Upper lobe of right lung (tissue), 1 donor: Measurements from ENCODE around the gene ST8SIA2. TPM values are rescaled to one million over a fixed set of nuclear protein-coding genes. Genes with fewer than 3 reads are reported as not detected.
"Not testable (repeated sequence)": the region's sequence is repeated elsewhere in the genome, so short reads cannot be mapped to it uniquely, and the experiment has no call there.

Source experiments
- ATAC-seq: fragments of 200-7000 bp; cut with Tn5 transposase; one replicate; pipeline ENCODE4 v1.9.1; 2020; ENCODE audit warnings: mild to moderate bottlenecking, moderate library complexity
- DNase-seq: peaks from one replicate; pipeline ENCODE4 v3.0.0-alpha.2; 2020
- H3K27ac ChIP-seq: fragments of 200-600 bp; one replicate; pipeline ENCODE4 v1.8.0; 2022
- H3K27me3 ChIP-seq: fragments of 200-600 bp; one replicate; pipeline ENCODE4 v1.8.0; 2022; ENCODE audit warnings: mild to moderate bottlenecking
- H3K36me3 ChIP-seq: fragments of 200-600 bp; one replicate; pipeline ENCODE4 v1.8.0; 2022
- H3K4me1 ChIP-seq: fragments of 200-600 bp; one replicate; pipeline ENCODE4 v1.8.0; 2022
- H3K4me3 ChIP-seq: fragments of 200-600 bp; one replicate; pipeline ENCODE4 v1.8.0; 2022; ENCODE audit warnings: mild to moderate bottlenecking
- H3K9me3 ChIP-seq: fragments of 200-600 bp; one replicate; pipeline ENCODE4 v1.8.0; 2022
- intact Hi-C: fragments of 100-400 bp; cut with DNase I; formaldehyde crosslinking; loops from one replicate; pipeline ENCODE4 v1.11.0; 2022
- total RNA-seq: library from RNA; stranded (reverse); fragmentation: NEBNext Ultra II Directional; extraction: Animal tissue kit (Norgen Biotek cat#: 25700); gene quantifications from one replicate; pipeline ENCODE4 v1.2.1, GENCODE V29; 2021
- TF ChIP-seq, protein P1 (sequence below): fragments of 200-600 bp; IDR thresholded peaks from one replicate; pipeline ENCODE4 v1.8.0; 2022; ENCODE audit warnings: antibody characterized with exemption
- donor health status: DM: no; HTN: yes; CAD: no; lungs with severe emphysema.

The ST8SIA2 gene
- total RNA-seq, 1 donor from 2014 or later = not detected

- no peaks in the 10 kb centered on the region for H3K27me3 ChIP-seq
- ATAC-seq (no peak), DNase-seq (no peak)
- H3K36me3 ChIP-seq = no peaks in the 10 kb centered on the region
- H3K27ac ChIP-seq = no peak overlapping the region
- intact Hi-C loops = no loop called here
- H3K9me3 ChIP-seq = no peaks in the 10 kb centered on the region
- TF ChIP-seq, protein P1, sequence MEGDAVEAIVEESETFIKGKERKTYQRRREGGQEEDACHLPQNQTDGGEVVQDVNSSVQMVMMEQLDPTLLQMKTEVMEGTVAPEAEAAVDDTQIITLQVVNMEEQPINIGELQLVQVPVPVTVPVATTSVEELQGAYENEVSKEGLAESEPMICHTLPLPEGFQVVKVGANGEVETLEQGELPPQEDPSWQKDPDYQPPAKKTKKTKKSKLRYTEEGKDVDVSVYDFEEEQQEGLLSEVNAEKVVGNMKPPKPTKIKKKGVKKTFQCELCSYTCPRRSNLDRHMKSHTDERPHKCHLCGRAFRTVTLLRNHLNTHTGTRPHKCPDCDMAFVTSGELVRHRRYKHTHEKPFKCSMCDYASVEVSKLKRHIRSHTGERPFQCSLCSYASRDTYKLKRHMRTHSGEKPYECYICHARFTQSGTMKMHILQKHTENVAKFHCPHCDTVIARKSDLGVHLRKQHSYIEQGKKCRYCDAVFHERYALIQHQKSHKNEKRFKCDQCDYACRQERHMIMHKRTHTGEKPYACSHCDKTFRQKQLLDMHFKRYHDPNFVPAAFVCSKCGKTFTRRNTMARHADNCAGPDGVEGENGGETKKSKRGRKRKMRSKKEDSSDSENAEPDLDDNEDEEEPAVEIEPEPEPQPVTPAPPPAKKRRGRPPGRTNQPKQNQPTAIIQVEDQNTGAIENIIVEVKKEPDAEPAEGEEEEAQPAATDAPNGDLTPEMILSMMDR = no peak
- H3K4me3 ChIP-seq = no peak overlapping the region
- H3K4me1 ChIP-seq = no peaks in the 10 kb centered on the region
Observed at GRCh38 chr15:92471288-92471687, 77.6 kb downstream of the ST8SIA2 start.

GRCh38 chr15:92473756-92474155, 80.1 kb downstream of the ST8SIA2 start:
- DNase-seq = no peak
- Histone ChIP-seq H3K4me3 (no peak overlapping the region), H3K36me3 (no peaks in the 10 kb centered on the region), H3K27me3 (no peaks in the 10 kb centered on the region), H3K27ac (no peak overlapping the region), H3K4me1 (no peaks in the 10 kb centered on the region), H3K9me3 (no peaks in the 10 kb centered on the region)
- TF ChIP-seq, protein P1 = no peak
- ATAC-seq = no peak
- intact Hi-C loops = no loop called here

GRCh38 chr15:92479730-92480129, 86.0 kb downstream of the ST8SIA2 start:
- H3K27me3 ChIP-seq, H3K4me1 ChIP-seq, ATAC-seq, H3K4me3 ChIP-seq, H3K36me3 ChIP-seq, H3K9me3 ChIP-seq, DNase-seq, H3K27ac ChIP-seq, intact Hi-C loops: not testable (repeated sequence)

GRCh38 chr15:92480361-92480760, 86.7 kb downstream of the ST8SIA2 start:
- DNase-seq (no peak), ATAC-seq (no peak)
- H3K4me3 ChIP-seq = no peak overlapping the region
- no peaks in the 10 kb centered on the region for H3K4me1 ChIP-seq
- no peaks in the 10 kb centered on the region for H3K27me3 ChIP-seq
- TF ChIP-seq, protein P1 = no peak
- intact Hi-C loops = no loop called here
- H3K9me3 ChIP-seq = no peaks in the 10 kb centered on the region
- H3K36me3 ChIP-seq = no peaks in the 10 kb centered on the region
- H3K27ac ChIP-seq = no peak overlapping the region

- Histone ChIP-seq H3K9me3 (no peaks in the 10 kb centered on the region), H3K27ac (no peak overlapping the region), H3K4me3 (no peak overlapping the region), H3K27me3 (no peaks in the 10 kb centered on the region), H3K4me1 (no peaks in the 10 kb centered on the region), H3K36me3 (no peaks in the 10 kb centered on the region)
- DNase-seq = no peak
- intact Hi-C loops = no loop called here
- ATAC-seq = no peak
- TF ChIP-seq, protein P1 = no peak
Observed at GRCh38 chr15:92485441-92485840, 91.8 kb downstream of the ST8SIA2 start.

DNA sequence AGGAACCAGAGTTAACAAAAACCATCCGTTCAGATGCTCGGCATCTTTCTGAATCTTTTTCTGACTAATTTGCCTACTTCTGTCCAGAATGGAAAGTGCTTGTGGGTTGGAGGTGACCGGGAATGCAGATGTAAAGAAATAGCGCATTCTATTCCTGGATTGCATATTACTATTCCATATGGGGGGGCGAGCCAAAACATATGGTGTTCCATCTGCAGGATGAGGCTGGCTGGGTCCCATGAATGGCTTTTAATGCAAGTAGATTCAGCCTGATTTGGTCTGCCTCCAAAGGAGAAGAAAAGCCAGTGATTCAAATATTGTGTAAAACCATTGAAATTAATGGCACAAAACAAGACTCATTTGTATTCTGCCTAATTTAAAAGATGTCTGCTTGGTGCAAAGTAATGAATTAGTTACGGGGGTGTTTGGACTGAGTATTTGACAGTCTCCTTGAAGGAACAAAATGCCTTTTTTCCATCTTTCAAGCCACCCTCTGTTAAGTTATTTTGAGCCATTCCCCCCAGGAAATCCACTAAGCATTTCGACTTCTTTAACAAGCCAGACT, 99.0 kb downstream of the ST8SIA2 start:
- no peak for ATAC-seq
- Histone ChIP-seq H3K36me3 (no peaks in the 10 kb centered on the region), H3K27me3 (peaks cover 5% of the 10 kb centered on the region), H3K9me3 (no peaks in the 10 kb centered on the region), H3K4me1 (no peaks in the 10 kb centered on the region), H3K4me3 (no peak overlapping the region), H3K27ac (no peak overlapping the region)
- no peak for DNase-seq
- intact Hi-C loops = no loop called here
- TF ChIP-seq, protein P1 = no peak
